Liver (tissue), 3 donors: ENCODE measurements around the gene CPEB1.

Experiments
- CTCF ChIP-seq: fragments of 150-350 bp; IDR thresholded peaks from 2 replicates; pipeline ENCODE4 v1.5.1; 2017; ENCODE audit warnings: improper control_type of control experiment, low read depth, low read length; ENCODE audit not compliant: missing input control
- FOXA2 ChIP-seq: IDR thresholded peaks from 2 replicates; pipeline ENCODE4 v1.6.1; 2016; ENCODE audit warnings: antibody characterized with exemption
- JUND ChIP-seq, 2 donors: IDR thresholded peaks; 2 replicates each; pipeline ENCODE4 v1.6.1; 2016; ENCODE audit warnings: antibody characterized with exemption in 2 of 2
- RAD21 ChIP-seq, 2 donors: IDR thresholded peaks; 2 replicates each; pipeline ENCODE4 v1.6.1; 2016; ENCODE audit warnings: antibody characterized with exemption in 2 of 2, mild to moderate bottlenecking in 2 of 2
- REST ChIP-seq: IDR thresholded peaks from 2 replicates; pipeline ENCODE4 v1.6.1; 2016; ENCODE audit warnings: antibody characterized with exemption, mild to moderate bottlenecking
- donor health status: healthy.
- donor health status: healthy.

- no peak for TF ChIP-seq CTCF
- TF ChIP-seq JUND (IDR thresholded peaks at IDR 0.05) = no peak
- TF ChIP-seq RAD21 (IDR thresholded peaks at IDR 0.05) = no peak
- no peak for TF ChIP-seq FOXA2
- TF ChIP-seq REST = no peak
These were observed 11.4 kb downstream of the CPEB1 start for GRCh38 chr15:82635798-82636197.
